GM12878 (cell line): Measurements from ENCODE around the gene FBLN7. TPM values are rescaled to one million over a fixed set of nuclear protein-coding genes. Genes with fewer than 3 reads are reported as not detected.
"Not testable (repeated sequence)": the region's sequence is repeated elsewhere in the genome, so short reads cannot be mapped to it uniquely, and the experiment has no call there.

Source experiments
- ATAC-seq: fragments of 200-7000 bp; cut with Tn5 transposase; 3 replicates; pipeline ENCODE4 v1.9.1; 2020; ENCODE audit warnings: mild to moderate bottlenecking, moderate library complexity
- BruUV-seq: library from RNA; stranded (reverse); fragments of 400-500 nt; replicated peaks from 2 replicates; lab custom pipeline; 2021; lab: Mats Ljungman, UMichigan
- CTCF ChIA-PET: fragments of 300-600 bp; sonication (Branson Sonifier 250); formaldehyde crosslinking; extraction: SDS; loops from one replicate; lab custom pipeline; 2021; ENCODE audit warnings: inconsistent platforms; lab: Yijun Ruan, JAX
- POLR2A ChIA-PET: fragments of 350-600 bp; formaldehyde crosslinking; extraction: SDS; loops from one replicate; lab custom pipeline; 2021; ENCODE audit warnings: inconsistent platforms; lab: Charles Lee
- RAD21 ChIA-PET: fragments of 300-600 bp; sonication (Branson Sonifier 250); formaldehyde crosslinking; loops from one replicate; lab custom pipeline; 2023; ENCODE audit warnings: antibody characterized with exemption; ENCODE audit not compliant: unreplicated experiment; lab: Charles Lee
- SMC1A ChIA-PET: fragments of 300-600 bp; sonication (Branson Sonifier 250); formaldehyde crosslinking; loops from one replicate; lab custom pipeline; 2023; ENCODE audit not compliant: unreplicated experiment, uncharacterized antibody; lab: Charles Lee
- DNase-seq: peaks from one replicate; pipeline ENCODE4 v3.0.0-alpha.2; 2011; ENCODE audit warnings: low read depth, low spot score
- FAIRE-seq: peaks from 3 replicates; lab custom pipeline; 2011; peaks lifted over from hg19 to GRCh38; lab: Jason Lieb, UNC
- H2AFZ ChIP-seq: 2 replicates; pipeline ENCODE4 v1.6.0; 2011; ENCODE audit warnings: low read depth, low read length, control low read depth; ENCODE audit not compliant: control insufficient read depth
- H3K27ac ChIP-seq: 2 replicates; pipeline ENCODE4 v1.5.1; 2011; ENCODE audit warnings: control low read depth; ENCODE audit not compliant: control insufficient read depth, insufficient read depth
- H3K27me3 ChIP-seq, 2 experiments: replicated peaks in 1 of 2; 2 replicates each; pipeline versions ENCODE4 v1.6.0 to v1.6.1; 2011; ENCODE audit warnings: low read length in 1 of 2; ENCODE audit not compliant: control insufficient read depth in 2 of 2, insufficient read depth in 2 of 2
- H3K36me3 ChIP-seq, 2 experiments: 2 replicates each; pipeline ENCODE4 v1.5.1; 2011; ENCODE audit warnings: low read length in 1 of 2; ENCODE audit not compliant: control insufficient read depth in 2 of 2, insufficient read depth in 2 of 2
- H3K4me1 ChIP-seq: 2 replicates; pipeline ENCODE4 v1.6.1; 2011; ENCODE audit warnings: mild to moderate bottlenecking, low read length, moderate library complexity, mixed read lengths; ENCODE audit not compliant: control insufficient read depth, insufficient read depth
- H3K4me2 ChIP-seq: 2 replicates; pipeline ENCODE4 v1.6.0; 2011; ENCODE audit warnings: control low read depth; ENCODE audit not compliant: control insufficient read depth, insufficient read depth
- H3K4me3 ChIP-seq: fragments of 200-600 bp; sonication (generic); 2 replicates; pipeline ENCODE4 v1.5.1; 2016
- H3K79me2 ChIP-seq: 2 replicates; pipeline ENCODE4 v1.6.0; 2011; ENCODE audit warnings: low read length; ENCODE audit not compliant: control insufficient read depth, insufficient read depth
- H3K9ac ChIP-seq: 2 replicates; pipeline ENCODE4 v1.8.0; 2011; ENCODE audit warnings: low read length, control low read depth, mixed read lengths; ENCODE audit not compliant: control insufficient read depth, insufficient read depth
- H3K9me3 ChIP-seq: replicated peaks from 3 replicates; pipeline ENCODE4 v1.5.1; 2011; ENCODE audit warnings: mild to moderate bottlenecking, low read length; ENCODE audit not compliant: control insufficient read depth, insufficient read depth
- H4K20me1 ChIP-seq: 2 replicates; pipeline ENCODE4 v1.6.0; 2011; ENCODE audit not compliant: control insufficient read depth, insufficient read depth
- CTCF ChIP-seq, 3 experiments: IDR thresholded peaks in 2 of 3; conservative IDR thresholded peaks in 1 of 3; 2 replicates each; pipeline ENCODE4 v1.5.1; 2011; ENCODE audit warnings: low read depth in 3 of 3, low read length in 3 of 3, mild to moderate bottlenecking in 3 of 3, control low read depth in 2 of 3, moderate library complexity in 2 of 3, inconsistent platforms in 1 of 3, mixed read lengths in 1 of 3; ENCODE audit not compliant: control insufficient read depth in 2 of 3, insufficient read depth in 1 of 3; ENCODE audit errors: extremely low read depth in 1 of 3
- MYC ChIP-seq: IDR thresholded peaks from 2 replicates; pipeline ENCODE4 v1.6.1; 2011; ENCODE audit warnings: mild to moderate bottlenecking, low read length, moderate library complexity, inconsistent platforms; ENCODE audit not compliant: insufficient read depth, insufficient replicate concordance, insufficient read length, severe bottlenecking
- WGBS: methylation state at CpG from one replicate; pipeline ENCODE4 v1.1.6; 2016; ENCODE audit warnings: low lambda C conversion rate; ENCODE audit not compliant: insufficient replicate concordance, insufficient coverage; ENCODE audit errors: missing lambda C conversion rate; 5-methylcytosine and 5-hydroxymethylcytosine counted together
- in situ Hi-C: fragments of 300-500 bp; cut with MboI; formaldehyde crosslinking; loops from 9 replicates; pipeline ENCODE4 v1.14.3; 2018; ENCODE audit warnings: mixed read lengths
- intact Hi-C: fragments of 100-400 bp; cut with micrococcal nuclease; formaldehyde crosslinking; loops from one replicate; pipeline ENCODE4 v1.14.2; 2022; ENCODE audit not compliant: unreplicated experiment
- polyA plus RNA-seq, 11 experiments: library from polyadenylated mRNA; depleted of rRNA in 4 of 11; unstranded in 6 of 11; stranded (reverse) in 5 of 11; fragments of >200 nt; fragmentation: Nextera tagmentation in 4 of 11; fragmentation: Illumina TruSeq in 1 of 11; extraction: Ambion mirVana in 4 of 11; extraction: Trizol in 1 of 11; gene quantifications; 1 replicate in 1 of 11; 2 replicates in 10 of 11; pipeline versions ENCODE4 v1.2.1 to v1.2.3, GENCODE V29; 2011 to 2016; ENCODE audit warnings: inconsistent platforms in 2 of 11, missing spikeins in 2 of 11, low read depth in 1 of 11
- total RNA-seq, 4 experiments: library from RNA; depleted of rRNA in 3 of 4; stranded (reverse); fragments of >200 nt in 3 of 4; fragmentation: Illumina TruSeq in 1 of 4; extraction: Trizol in 1 of 4; gene quantifications; 2 replicates each; pipeline versions ENCODE4 v1.2.1 to v1.2.3, GENCODE V29; 2013 to 2021

FBLN7 gene
- total and polyA plus RNA-seq, 10 of the 15 experiments (the other 5 are each of a cell fraction or from before 2014, with no cell fraction given): 0.01 to 0.10 (median 0.01) TPM; not detected in 7

DNA sequence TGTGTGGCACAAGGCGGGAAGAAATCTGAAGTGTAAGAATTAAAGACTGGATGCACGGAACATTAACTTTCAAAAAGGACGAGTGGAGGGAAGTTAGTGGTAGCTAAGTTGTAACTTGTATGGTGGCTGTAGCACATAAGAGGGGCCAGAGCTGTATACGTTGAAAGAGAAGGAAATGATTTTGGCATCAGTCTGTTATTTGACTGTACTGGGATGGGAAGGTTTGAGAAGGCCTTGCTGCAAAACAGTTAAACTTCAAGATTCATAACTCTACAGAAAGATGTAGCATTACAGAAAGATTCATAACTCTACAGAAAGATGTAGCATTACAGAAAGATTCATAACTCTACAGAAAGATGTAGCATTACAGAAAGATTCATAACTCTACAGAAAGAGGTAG, 24.8 kb upstream of the FBLN7 start:
- BruUV-seq, POLR2A ChIA-PET: not testable (repeated sequence)

DNA sequence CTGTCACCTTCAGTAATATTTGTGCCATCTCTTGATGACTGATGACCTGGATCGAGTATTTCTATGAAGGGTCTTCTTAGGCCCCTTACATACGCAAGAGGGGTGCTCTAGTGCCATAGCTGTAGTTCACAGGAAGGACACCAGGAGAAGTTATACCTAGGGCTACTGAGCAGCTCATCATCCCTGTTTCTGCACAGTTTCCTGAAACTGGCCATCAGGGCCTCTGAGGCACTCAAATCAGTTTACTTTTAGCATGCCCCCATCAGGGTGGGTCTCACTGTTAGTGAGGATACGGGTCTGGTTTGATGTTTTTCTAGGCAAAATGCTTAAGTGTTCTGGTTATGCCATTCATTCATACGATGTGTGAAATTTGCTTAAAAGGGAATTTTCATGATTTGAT, 20.0 kb upstream of the FBLN7 start:
- Histone ChIP-seq H4K20me1 (no peaks in the 10 kb centered on the region), H3K4me2 (no peak overlapping the region), H3K27me3 (no peaks in the 10 kb centered on the region), H3K4me1 (no peaks in the 10 kb centered on the region), H3K36me3 (peaks cover 0 to 14% of the 10 kb centered on the region in 2 experiments), H3K79me2 (no peaks in the 10 kb centered on the region), H3K9ac (no peak overlapping the region), H2AFZ (no peak overlapping the region), H3K27ac (no peak overlapping the region), H3K9me3 (no peaks in the 10 kb centered on the region), H3K4me3 (no peak overlapping the region)
- no peak for ATAC-seq
- CTCF ChIA-PET: interaction anchor here (0.7 kb wide), 1 partner anchor 17 kb away, joined by 3 read pairs; no protein-coding TSS in a partner anchor
- SMC1A ChIA-PET: interaction anchor here (1.1 kb wide), 1 partner anchor 43 kb away, joined by 3 read pairs; no protein-coding TSS in a partner anchor
- 98% methylated on average over 4 of the region's 4 CpGs for WGBS
- TF ChIP-seq CTCF (IDR thresholded peaks at IDR 0.05 in 2 of 3, conservative IDR thresholded peaks at IDR 0.05 in 1 of 3; ENCODE audit: control insufficient read depth in 2 of 3, extremely low read depth in 1 of 3, insufficient read depth in 1 of 3, low read depth in 3 of 3, low read length in 3 of 3) (0 out of 6 replicates have a peak, but pooled peaks of 1 of the 3 experiments have one; percentile 10), MYC (no peak)
- FAIRE-seq: no peak
- in situ Hi-C loops: no loop called here
- BruUV-seq: no TSS peak
- intact Hi-C loops: no loop called here
- RAD21 ChIA-PET: no interaction called here
- POLR2A ChIA-PET: no interaction called here
- no peak for DNase-seq

More for the DNA sequence above, 24.8 kb upstream of the FBLN7 start:
- H3K4me1 ChIP-seq, H3K9ac ChIP-seq, in situ Hi-C loops, H3K4me2 ChIP-seq, intact Hi-C loops, H3K4me3 ChIP-seq, H4K20me1 ChIP-seq, H2AFZ ChIP-seq, DNase-seq, H3K27ac ChIP-seq, ATAC-seq, FAIRE-seq, H3K27me3 ChIP-seq, H3K79me2 ChIP-seq: not testable (repeated sequence)
- ChIA-PET RAD21 (interaction anchor here (0.7 kb wide), 1 partner anchor 8 kb away, joined by 4 read pairs; no protein-coding TSS in a partner anchor), SMC1A (interaction anchor here (0.9 kb wide), 1 partner anchor 8 kb away, joined by 3 read pairs; no protein-coding TSS in a partner anchor), CTCF (interaction anchor here (1.4 kb wide), 1 partner anchor 8 kb away, joined by 6 read pairs; no protein-coding TSS in a partner anchor)
- H3K36me3 ChIP-seq: peaks cover 0 to 35% of the 10 kb centered on the region in 2 experiments
- 98% methylated on average over 4 of the region's 4 CpGs for WGBS
- H3K9me3 ChIP-seq: peaks cover 13% of the 10 kb centered on the region
